GM12878 (cell line): Measurements from ENCODE around the gene MAPKAPK2.

Source experiments
- ATF3 ChIP-seq: IDR thresholded peaks from 2 replicates; pipeline ENCODE4 v1.6.1; 2011; ENCODE audit warnings: low read depth, mild to moderate bottlenecking, low read length, moderate library complexity, borderline replicate concordance; ENCODE audit errors: extremely low read depth
- GATAD2B ChIP-seq: fragments of 450-650 bp; conservative IDR thresholded peaks from 2 replicates; pipeline ENCODE4 v1.6.1; 2017; ENCODE audit warnings: low read depth, mild to moderate bottlenecking, moderate library complexity

GRCh38 chr1:206684478-206685333, at the start of gene MAPKAPK2:
- TF ChIP-seq GATAD2B (no peak), ATF3 (no peak)
